ENCODE data around the gene BMF. TPM values are rescaled to one million over a fixed set of nuclear protein-coding genes. Genes with fewer than 3 reads are reported as not detected.

BMF gene
- total RNA-seq, 4 donors from 2014 or later, result 31.9 to 49.3 (median 37.2) TPM

GRCh38 chr15:40072216-40072990 lies 36.3 kb downstream of the BMF start:
- H3K27me3 ChIP-seq, result no peaks in the 10 kb centered on the region
- peak overlapping the region in 2 of 3 donors; percentile 18 to 26 for H3K27ac ChIP-seq
- DNase-seq, result no peak
- intact Hi-C loops (cut with DNase I), result no loop called here
- no peaks in the 10 kb centered on the region for H3K9me3 ChIP-seq
- TF ChIP-seq CTCF (IDR thresholded peaks at IDR 0.05) (no peak), POLR2A (IDR thresholded peaks at IDR 0.05) (no peak)
- H3K4me3 ChIP-seq (replicated peaks in 1 of 3), result no peak overlapping the region
- peaks cover 50 to 53% of the 10 kb centered on the region in 2 donors for H3K4me1 ChIP-seq
- WGBS, 2 donors, result 86 to 88% methylated on average over 34 of the region's 34 CpGs
- no peaks in the 10 kb centered on the region for H3K36me3 ChIP-seq

GRCh38 chr15:40070608-40071218 lies 38.0 kb downstream of the BMF start:
- Histone ChIP-seq H3K27me3 (no peaks in the 10 kb centered on the region), H3K4me3 (replicated peaks in 1 of 3) (no peak overlapping the region), H3K27ac (peak overlapping the region; percentile 79 to 94 (median 88)), H3K4me1 (peaks cover 45 to 49% of the 10 kb centered on the region in 2 donors), H3K9me3 (no peaks in the 10 kb centered on the region), H3K36me3 (no peaks in the 10 kb centered on the region)
- DNase-seq, result no peak
- TF ChIP-seq POLR2A (IDR thresholded peaks at IDR 0.05) (no peak), CTCF (IDR thresholded peaks at IDR 0.05) (no peak)
- WGBS, 2 donors, result 96 to 98% methylated on average over 8 of the region's 8 CpGs
- intact Hi-C loops (cut with DNase I), result no loop called here

DNA sequence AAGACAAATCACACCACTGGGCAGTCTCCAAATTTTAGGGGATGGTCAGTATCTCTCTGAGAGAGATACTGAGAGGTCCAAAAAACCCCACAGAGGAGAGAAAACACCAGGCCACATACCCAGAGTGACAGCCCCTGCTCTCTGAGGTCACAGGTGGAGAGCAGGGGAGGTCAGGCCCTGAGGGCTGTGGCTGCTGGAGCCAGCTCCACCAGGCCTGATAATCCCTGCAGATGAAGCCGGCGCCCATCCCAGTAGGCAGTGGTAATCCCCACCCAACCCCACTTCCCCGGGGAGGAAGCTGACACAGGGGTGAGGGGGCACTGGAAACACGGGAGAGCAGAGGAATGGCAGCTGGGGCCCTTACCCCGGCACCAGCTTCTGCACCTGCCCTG lies 38.5 kb downstream of the BMF start:
- WGBS, 2 donors, result 72 to 76% methylated on average over 5 of the region's 5 CpGs
- H3K4me3 ChIP-seq (replicated peaks in 1 of 3), result no peak overlapping the region
- H3K27me3 ChIP-seq, result no peaks in the 10 kb centered on the region
- H3K27ac ChIP-seq, result peak overlapping the region; percentile 79 to 94 (median 88)
- no peaks in the 10 kb centered on the region for H3K36me3 ChIP-seq
- peaks cover 40 to 44% of the 10 kb centered on the region in 2 donors for H3K4me1 ChIP-seq
- intact Hi-C loops (cut with DNase I), result no loop called here
- H3K9me3 ChIP-seq, result no peaks in the 10 kb centered on the region
- TF ChIP-seq POLR2A (IDR thresholded peaks at IDR 0.05) (no peak), CTCF (IDR thresholded peaks at IDR 0.05) (no peak)
- no peak for DNase-seq

DNA sequence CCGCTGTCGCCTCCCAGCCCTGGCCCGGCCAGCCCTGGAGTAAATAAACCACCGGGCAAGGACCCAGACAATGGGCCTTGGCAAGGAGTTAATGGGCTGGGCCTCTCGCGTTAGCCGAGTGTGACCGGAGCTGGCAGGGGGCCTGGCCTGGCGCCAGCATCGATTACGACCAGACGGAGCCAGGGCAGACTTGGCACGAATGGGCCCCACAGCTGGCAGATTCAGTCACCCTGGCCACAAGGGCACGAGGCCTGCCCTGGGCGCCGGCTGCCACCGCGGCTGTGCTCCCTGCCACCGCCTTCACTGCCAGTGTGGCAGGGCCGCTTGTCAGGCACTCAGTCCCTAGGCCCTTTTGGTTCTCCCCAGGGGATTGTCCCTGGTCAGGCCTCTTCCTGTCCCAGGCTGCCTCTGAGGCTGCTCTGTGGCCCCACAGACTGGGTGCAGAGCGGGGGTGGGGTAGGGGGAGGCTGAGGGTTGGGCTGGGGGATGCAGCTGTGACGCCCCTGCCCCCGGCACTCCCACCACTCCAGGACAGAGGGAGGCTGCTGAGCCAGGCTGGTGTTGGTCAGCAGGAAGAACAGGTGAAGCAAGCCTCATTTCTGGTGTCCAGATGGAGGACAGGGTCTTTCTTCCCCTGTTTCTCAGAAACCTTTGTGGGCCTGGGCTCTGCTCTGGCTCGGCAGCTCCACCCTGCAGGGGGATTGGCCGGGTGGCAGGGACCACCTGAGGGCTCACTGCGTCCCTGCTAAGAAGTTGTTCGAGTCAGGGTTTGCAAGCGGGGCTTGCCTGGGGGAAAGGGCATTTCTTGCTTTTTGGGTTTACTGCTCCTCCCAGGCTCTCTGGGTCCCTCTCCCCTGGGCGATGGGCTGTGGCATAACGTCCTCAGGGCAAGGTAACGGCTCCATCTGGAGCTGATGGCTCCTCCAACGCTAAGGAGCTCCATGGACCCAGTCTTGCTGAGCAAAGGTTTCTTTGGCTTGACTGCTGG lies 39.2 kb downstream of the BMF start:
- DNase-seq, result peak; percentile 100
- Histone ChIP-seq H3K4me1 (peaks cover 34 to 38% of the 10 kb centered on the region in 2 donors), H3K4me3 (replicated peaks in 1 of 3) (no peak overlapping the region), H3K36me3 (no peaks in the 10 kb centered on the region), H3K9me3 (no peaks in the 10 kb centered on the region), H3K27ac (peak overlapping the region; percentile 79 to 94 (median 88)), H3K27me3 (no peaks in the 10 kb centered on the region)
- 31 to 44% methylated on average over 10 to 23 of the region's 32 CpGs for WGBS, 2 donors
- peak in 1 of 6 experiments; percentile 23 for TF ChIP-seq CTCF (IDR thresholded peaks at IDR 0.05)
- peak in 1 of 2 donors; percentile 76 for TF ChIP-seq POLR2A (IDR thresholded peaks at IDR 0.05)
- intact Hi-C loops (cut with DNase I), result no loop called here

Measured in thyroid gland (tissue), 4 donors.